GM12878 (cell line): ENCODE results near the gene UPP2. TPM values are rescaled to one million over a fixed set of nuclear protein-coding genes. Genes with fewer than 3 reads are reported as not detected.

ENCODE experiments used
- ATAC-seq: fragments of 200-7000 bp; cut with Tn5 transposase; 3 replicates; pipeline ENCODE4 v1.9.1; 2020; ENCODE audit warnings: mild to moderate bottlenecking, moderate library complexity
- BruUV-seq: library from RNA; stranded (reverse); fragments of 400-500 nt; replicated peaks from 2 replicates; lab custom pipeline; 2021; lab: Mats Ljungman, UMichigan
- CTCF ChIA-PET: fragments of 300-600 bp; sonication (Branson Sonifier 250); formaldehyde crosslinking; extraction: SDS; loops from one replicate; lab custom pipeline; 2021; ENCODE audit warnings: inconsistent platforms; lab: Yijun Ruan, JAX
- POLR2A ChIA-PET: fragments of 350-600 bp; formaldehyde crosslinking; extraction: SDS; loops from one replicate; lab custom pipeline; 2021; ENCODE audit warnings: inconsistent platforms; lab: Charles Lee
- RAD21 ChIA-PET: fragments of 300-600 bp; sonication (Branson Sonifier 250); formaldehyde crosslinking; loops from one replicate; lab custom pipeline; 2023; ENCODE audit warnings: antibody characterized with exemption; ENCODE audit not compliant: unreplicated experiment; lab: Charles Lee
- SMC1A ChIA-PET: fragments of 300-600 bp; sonication (Branson Sonifier 250); formaldehyde crosslinking; loops from one replicate; lab custom pipeline; 2023; ENCODE audit not compliant: unreplicated experiment, uncharacterized antibody; lab: Charles Lee
- DNase-seq: peaks from one replicate; pipeline ENCODE4 v3.0.0-alpha.2; 2011; ENCODE audit warnings: low read depth, low spot score
- FAIRE-seq: peaks from 3 replicates; lab custom pipeline; 2011; peaks lifted over from hg19 to GRCh38; lab: Jason Lieb, UNC
- H2AFZ ChIP-seq: 2 replicates; pipeline ENCODE4 v1.6.0; 2011; ENCODE audit warnings: low read depth, low read length, control low read depth; ENCODE audit not compliant: control insufficient read depth
- H3K27ac ChIP-seq: 2 replicates; pipeline ENCODE4 v1.5.1; 2011; ENCODE audit warnings: control low read depth; ENCODE audit not compliant: control insufficient read depth, insufficient read depth
- H3K27me3 ChIP-seq, 2 experiments: replicated peaks in 1 of 2; 2 replicates each; pipeline versions ENCODE4 v1.6.0 to v1.6.1; 2011; ENCODE audit warnings: low read length in 1 of 2; ENCODE audit not compliant: control insufficient read depth in 2 of 2, insufficient read depth in 2 of 2
- H3K36me3 ChIP-seq, 2 experiments: 2 replicates each; pipeline ENCODE4 v1.5.1; 2011; ENCODE audit warnings: low read length in 1 of 2; ENCODE audit not compliant: control insufficient read depth in 2 of 2, insufficient read depth in 2 of 2
- H3K4me1 ChIP-seq: 2 replicates; pipeline ENCODE4 v1.6.1; 2011; ENCODE audit warnings: mild to moderate bottlenecking, low read length, moderate library complexity, mixed read lengths; ENCODE audit not compliant: control insufficient read depth, insufficient read depth
- H3K4me2 ChIP-seq: 2 replicates; pipeline ENCODE4 v1.6.0; 2011; ENCODE audit warnings: control low read depth; ENCODE audit not compliant: control insufficient read depth, insufficient read depth
- H3K4me3 ChIP-seq: fragments of 200-600 bp; sonication (generic); 2 replicates; pipeline ENCODE4 v1.5.1; 2016
- H3K79me2 ChIP-seq: 2 replicates; pipeline ENCODE4 v1.6.0; 2011; ENCODE audit warnings: low read length; ENCODE audit not compliant: control insufficient read depth, insufficient read depth
- H3K9ac ChIP-seq: 2 replicates; pipeline ENCODE4 v1.8.0; 2011; ENCODE audit warnings: low read length, control low read depth, mixed read lengths; ENCODE audit not compliant: control insufficient read depth, insufficient read depth
- H3K9me3 ChIP-seq: replicated peaks from 3 replicates; pipeline ENCODE4 v1.5.1; 2011; ENCODE audit warnings: mild to moderate bottlenecking, low read length; ENCODE audit not compliant: control insufficient read depth, insufficient read depth
- H4K20me1 ChIP-seq: 2 replicates; pipeline ENCODE4 v1.6.0; 2011; ENCODE audit not compliant: control insufficient read depth, insufficient read depth
- BCL11A ChIP-seq: IDR thresholded peaks from 2 replicates; pipeline ENCODE4 v1.6.1; 2011; ENCODE audit warnings: low read depth, low read length
- CBFB ChIP-seq: IDR thresholded peaks from 2 replicates; pipeline ENCODE4 v1.6.1; 2016; ENCODE audit warnings: antibody characterized with exemption, low read depth
- CEBPB ChIP-seq, 2 experiments: fragments of 150-350 bp in 1 of 2; IDR thresholded peaks; 2 replicates each; pipeline ENCODE4 v1.6.1; 2012 to 2014; ENCODE audit warnings: low read depth in 2 of 2, low read length in 2 of 2, borderline replicate concordance in 1 of 2, inconsistent platforms in 1 of 2
- CHD4 ChIP-seq: fragments of 200-600 bp; sonication (generic); IDR thresholded peaks from 2 replicates; pipeline ENCODE4 v1.6.1; 2016; ENCODE audit warnings: mild to moderate bottlenecking
- DPF2 ChIP-seq: fragments of 450-650 bp; IDR thresholded peaks from 2 replicates; pipeline ENCODE4 v1.6.1; 2017; ENCODE audit warnings: mild to moderate bottlenecking
- E2F4 ChIP-seq: IDR thresholded peaks from 2 replicates; pipeline ENCODE4 v1.6.1; 2012; ENCODE audit warnings: low read depth, low read length, improper control_type of control experiment
- KAT2A ChIP-seq: conservative IDR thresholded peaks from 2 replicates; pipeline ENCODE4 v1.6.1; 2011; ENCODE audit warnings: low read depth, low read length; ENCODE audit not compliant: control insufficient read depth
- PAX8 ChIP-seq: fragments of 450-650 bp; IDR thresholded peaks from 2 replicates; pipeline ENCODE4 v1.6.1; 2017; ENCODE audit warnings: mild to moderate bottlenecking, moderate library complexity
- POU2F2 ChIP-seq: IDR thresholded peaks from 3 replicates; pipeline ENCODE4 v1.6.1; 2011; ENCODE audit warnings: low read depth, mild to moderate bottlenecking, low read length, borderline replicate concordance
- SPI1 ChIP-seq: IDR thresholded peaks from 2 replicates; pipeline ENCODE4 v1.6.1; 2011; ENCODE audit warnings: low read depth, mild to moderate bottlenecking, low read length, moderate library complexity, borderline replicate concordance; ENCODE audit not compliant: insufficient read depth
- WRNIP1 ChIP-seq: IDR thresholded peaks from 2 replicates; pipeline ENCODE4 v1.6.1; 2011; ENCODE audit warnings: low read depth, low read length, improper control_type of control experiment, borderline replicate concordance
- ZNF384 ChIP-seq: IDR thresholded peaks from 2 replicates; pipeline ENCODE4 v1.6.1; 2012; ENCODE audit warnings: low read depth, mild to moderate bottlenecking, low read length, improper control_type of control experiment, borderline replicate concordance
- ZSCAN29 ChIP-seq: fragments of 450-650 bp; IDR thresholded peaks from 2 replicates; pipeline ENCODE4 v1.6.1; 2017; ENCODE audit warnings: mild to moderate bottlenecking, moderate library complexity
- WGBS: methylation state at CpG from one replicate; pipeline ENCODE4 v1.1.6; 2016; ENCODE audit warnings: low lambda C conversion rate; ENCODE audit not compliant: insufficient replicate concordance, insufficient coverage; ENCODE audit errors: missing lambda C conversion rate; 5-methylcytosine and 5-hydroxymethylcytosine counted together
- in situ Hi-C: fragments of 300-500 bp; cut with MboI; formaldehyde crosslinking; loops from 9 replicates; pipeline ENCODE4 v1.14.3; 2018; ENCODE audit warnings: mixed read lengths
- intact Hi-C: fragments of 100-400 bp; cut with micrococcal nuclease; formaldehyde crosslinking; loops from one replicate; pipeline ENCODE4 v1.14.2; 2022; ENCODE audit not compliant: unreplicated experiment
- polyA plus RNA-seq, 11 experiments: library from polyadenylated mRNA; depleted of rRNA in 4 of 11; unstranded in 6 of 11; stranded (reverse) in 5 of 11; fragments of >200 nt; fragmentation: Nextera tagmentation in 4 of 11; fragmentation: Illumina TruSeq in 1 of 11; extraction: Ambion mirVana in 4 of 11; extraction: Trizol in 1 of 11; gene quantifications; 1 replicate in 1 of 11; 2 replicates in 10 of 11; pipeline versions ENCODE4 v1.2.1 to v1.2.3, GENCODE V29; 2011 to 2016; ENCODE audit warnings: inconsistent platforms in 2 of 11, missing spikeins in 2 of 11, low read depth in 1 of 11
- total RNA-seq, 4 experiments: library from RNA; depleted of rRNA in 3 of 4; stranded (reverse); fragments of >200 nt in 3 of 4; fragmentation: Illumina TruSeq in 1 of 4; extraction: Trizol in 1 of 4; gene quantifications; 2 replicates each; pipeline versions ENCODE4 v1.2.1 to v1.2.3, GENCODE V29; 2013 to 2021
- TF ChIP-seq, protein P1 (sequence below): fragments of 450-650 bp; IDR thresholded peaks from 2 replicates; pipeline ENCODE4 v1.6.1; 2016; ENCODE audit warnings: mild to moderate bottlenecking, moderate library complexity, borderline replicate concordance
- TF ChIP-seq, protein P2 (sequence below): IDR thresholded peaks from 2 replicates; pipeline ENCODE4 v1.6.1; 2011; ENCODE audit warnings: low read depth, mild to moderate bottlenecking, low read length, moderate library complexity, borderline replicate concordance; ENCODE audit errors: extremely low read depth

UPP2 gene
- total and polyA plus RNA-seq, 10 of the 15 experiments (the other 5 are each of a cell fraction or from before 2014, with no cell fraction given): not detected

DNA sequence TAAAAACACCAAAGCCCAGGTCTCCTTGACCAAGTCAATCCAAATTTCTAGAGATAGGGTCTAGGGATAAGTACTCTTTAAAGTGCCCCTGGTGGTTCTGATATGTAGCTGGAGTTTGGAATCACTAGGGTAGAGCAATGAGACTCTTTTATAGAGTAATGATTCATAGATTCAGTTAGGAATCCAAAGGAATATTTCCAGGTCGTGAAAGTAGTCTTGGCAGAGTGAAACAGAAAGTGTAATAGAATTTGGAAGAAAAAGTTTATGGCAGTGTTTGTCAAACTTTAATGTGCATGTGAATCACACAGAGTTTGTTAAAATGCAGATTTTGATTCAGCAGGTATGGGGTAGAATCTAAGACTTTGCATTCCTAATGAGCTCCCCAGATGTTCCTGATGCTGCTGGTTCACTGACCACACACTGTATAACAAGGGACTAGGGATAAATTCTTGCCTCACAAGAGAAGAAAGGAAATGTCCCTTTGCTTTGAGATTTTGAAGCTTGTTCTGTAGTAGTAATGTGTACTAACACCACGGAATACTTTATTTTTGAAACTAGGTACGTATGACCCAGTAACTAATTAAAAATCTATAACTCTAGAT, 1.8 kb downstream of the UPP2 start:
- RAD21 ChIA-PET: no interaction called here
- no peak for TF ChIP-seq PAX8
- no peak for TF ChIP-seq DPF2
- no peak for TF ChIP-seq ZSCAN29
- TF ChIP-seq POU2F2: no peak
- no peak for TF ChIP-seq CHD4
- TF ChIP-seq, protein P1, sequence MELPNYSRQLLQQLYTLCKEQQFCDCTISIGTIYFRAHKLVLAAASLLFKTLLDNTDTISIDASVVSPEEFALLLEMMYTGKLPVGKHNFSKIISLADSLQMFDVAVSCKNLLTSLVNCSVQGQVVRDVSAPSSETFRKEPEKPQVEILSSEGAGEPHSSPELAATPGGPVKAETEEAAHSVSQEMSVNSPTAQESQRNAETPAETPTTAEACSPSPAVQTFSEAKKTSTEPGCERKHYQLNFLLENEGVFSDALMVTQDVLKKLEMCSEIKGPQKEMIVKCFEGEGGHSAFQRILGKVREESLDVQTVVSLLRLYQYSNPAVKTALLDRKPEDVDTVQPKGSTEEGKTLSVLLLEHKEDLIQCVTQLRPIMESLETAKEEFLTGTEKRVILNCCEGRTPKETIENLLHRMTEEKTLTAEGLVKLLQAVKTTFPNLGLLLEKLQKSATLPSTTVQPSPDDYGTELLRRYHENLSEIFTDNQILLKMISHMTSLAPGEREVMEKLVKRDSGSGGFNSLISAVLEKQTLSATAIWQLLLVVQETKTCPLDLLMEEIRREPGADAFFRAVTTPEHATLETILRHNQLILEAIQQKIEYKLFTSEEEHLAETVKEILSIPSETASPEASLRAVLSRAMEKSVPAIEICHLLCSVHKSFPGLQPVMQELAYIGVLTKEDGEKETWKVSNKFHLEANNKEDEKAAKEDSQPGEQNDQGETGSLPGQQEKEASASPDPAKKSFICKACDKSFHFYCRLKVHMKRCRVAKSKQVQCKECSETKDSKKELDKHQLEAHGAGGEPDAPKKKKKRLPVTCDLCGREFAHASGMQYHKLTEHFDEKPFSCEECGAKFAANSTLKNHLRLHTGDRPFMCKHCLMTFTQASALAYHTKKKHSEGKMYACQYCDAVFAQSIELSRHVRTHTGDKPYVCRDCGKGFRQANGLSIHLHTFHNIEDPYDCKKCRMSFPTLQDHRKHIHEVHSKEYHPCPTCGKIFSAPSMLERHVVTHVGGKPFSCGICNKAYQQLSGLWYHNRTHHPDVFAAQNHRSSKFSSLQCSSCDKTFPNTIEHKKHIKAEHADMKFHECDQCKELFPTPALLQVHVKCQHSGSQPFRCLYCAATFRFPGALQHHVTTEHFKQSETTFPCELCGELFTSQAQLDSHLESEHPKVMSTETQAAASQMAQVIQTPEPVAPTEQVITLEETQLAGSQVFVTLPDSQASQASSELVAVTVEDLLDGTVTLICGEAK: no peak
- no peak for TF ChIP-seq BCL11A
- TF ChIP-seq SPI1: no peak
- no peak for TF ChIP-seq CBFB
- TF ChIP-seq E2F4: no peak
- no peak for TF ChIP-seq WRNIP1
- TF ChIP-seq, protein P2, sequence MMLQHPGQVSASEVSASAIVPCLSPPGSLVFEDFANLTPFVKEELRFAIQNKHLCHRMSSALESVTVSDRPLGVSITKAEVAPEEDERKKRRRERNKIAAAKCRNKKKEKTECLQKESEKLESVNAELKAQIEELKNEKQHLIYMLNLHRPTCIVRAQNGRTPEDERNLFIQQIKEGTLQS: no peak
- no peak for TF ChIP-seq ZNF384
- TF ChIP-seq CEBPB (IDR thresholded peaks at IDR 0.05; ENCODE audit: borderline replicate concordance in 1 of 2, low read depth in 2 of 2, low read length in 2 of 2): no peak
- TF ChIP-seq KAT2A: no peak

More for the DNA sequence above, 1.8 kb downstream of the UPP2 start:
- Histone ChIP-seq H3K9me3 (no peaks in the 10 kb centered on the region), H3K79me2 (no peaks in the 10 kb centered on the region), H3K4me1 (no peaks in the 10 kb centered on the region), H4K20me1 (no peaks in the 10 kb centered on the region), H3K4me2 (no peak overlapping the region), H3K27me3 (no peaks in the 10 kb centered on the region), H3K9ac (no peak overlapping the region), H3K27ac (no peak overlapping the region), H3K4me3 (no peak overlapping the region), H2AFZ (no peak overlapping the region), H3K36me3 (no peaks in the 10 kb centered on the region)
- intact Hi-C loops (no loop called here), in situ Hi-C loops (no loop called here)
- ChIA-PET POLR2A (no interaction called here), SMC1A (interaction anchor here (0.6 kb wide), 1 partner anchor 523 kb away, joined by 3 read pairs; no protein-coding TSS in a partner anchor), CTCF (no interaction called here)
- FAIRE-seq (no peak), DNase-seq (no peak), ATAC-seq (no peak)
- BruUV-seq: no TSS peak
- 30% methylated on average over 3 of the region's 3 CpGs for WGBS
